ENCODE measurements around the gene EFCAB5. TPM values are rescaled to one million over a fixed set of nuclear protein-coding genes. Genes with fewer than 3 reads are reported as not detected.

The EFCAB5 gene
- total RNA-seq, 5 donors from 2014 or later (not counting 1 experiment from before 2014, with no cell fraction given): 0.63 to 1.2 (median 1.0) TPM

DNA sequence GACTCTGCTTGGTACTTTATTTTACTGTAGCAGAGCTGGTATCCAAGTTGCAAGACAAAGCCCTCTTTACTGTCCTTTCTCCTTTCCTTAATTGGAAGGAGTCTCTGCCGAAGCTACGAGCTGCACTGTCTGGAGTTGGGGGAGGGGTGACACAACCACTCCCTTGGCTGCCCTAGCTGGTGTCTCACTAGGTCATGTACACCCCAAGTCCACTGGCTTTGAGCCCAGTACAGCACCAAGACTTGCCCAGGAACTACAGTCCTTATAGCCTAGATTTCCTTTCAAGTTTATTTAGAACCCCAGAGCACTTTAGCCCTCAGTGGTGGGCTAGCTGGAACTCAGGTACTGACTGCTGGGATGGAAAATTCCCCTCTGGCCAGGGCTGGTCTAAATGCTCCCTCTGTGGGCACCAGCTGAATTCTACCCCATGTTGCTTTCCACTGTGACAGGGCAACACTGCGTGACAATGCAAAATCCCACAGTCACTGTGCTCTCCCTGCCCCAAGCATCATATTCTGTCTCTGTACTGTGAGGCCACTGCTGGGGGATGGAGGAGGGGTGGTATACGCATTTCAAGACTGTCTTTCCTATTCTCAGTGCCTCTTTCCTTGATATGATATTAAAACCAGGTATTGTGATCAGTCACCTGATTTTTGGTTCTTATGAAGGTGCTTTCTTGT lies 18.4 kb downstream of the EFCAB5 start:
- H3K4me3 ChIP-seq (ENCODE audit: control insufficient read depth in 1 of 2, extremely low read depth in 1 of 2, low read length in 1 of 2): no peak overlapping the region
- Mint-ChIP-seq H3K27ac (no peak overlapping the region), H3K27me3 (no peaks in the 10 kb centered on the region), H3K36me3 (peaks cover 3% of the 10 kb centered on the region), H3K9me3 (peaks cover 0 to 4% (median 2%) of the 10 kb centered on the region in 3 donors), H3K4me3 (no peak overlapping the region), H3K4me1 (no peaks in the 10 kb centered on the region)
- H3K36me3 ChIP-seq (ENCODE audit: control insufficient read depth in 2 of 2, extremely low read depth in 1 of 2, insufficient read depth in 1 of 2, low read length in 1 of 2): no peaks in the 10 kb centered on the region
- DNase-seq (no peak), ATAC-seq (replicated peaks in 1 of 4) (no peak)
- ChIA-PET POLR2A (no interaction called here), CTCF (no interaction called here)
- H3K27ac ChIP-seq (ENCODE audit: low read length): no peak overlapping the region
- no peaks in the 10 kb centered on the region for H3K27me3 ChIP-seq (replicated peaks in 1 of 2; ENCODE audit: control insufficient read depth in 2 of 2, extremely low read depth in 1 of 2, insufficient read depth in 2 of 2, low read length in 1 of 2)
- WGBS (ENCODE audit: insufficient coverage): no CpG with 5 or more reads among the region's 4 CpGs
- no peaks in the 10 kb centered on the region for H3K9me3 ChIP-seq
- H3K4me1 ChIP-seq (ENCODE audit: control insufficient read depth in 1 of 2, extremely low read depth in 1 of 2, insufficient read depth in 2 of 2, low read length in 2 of 2): no peaks in the 10 kb centered on the region

DNA sequence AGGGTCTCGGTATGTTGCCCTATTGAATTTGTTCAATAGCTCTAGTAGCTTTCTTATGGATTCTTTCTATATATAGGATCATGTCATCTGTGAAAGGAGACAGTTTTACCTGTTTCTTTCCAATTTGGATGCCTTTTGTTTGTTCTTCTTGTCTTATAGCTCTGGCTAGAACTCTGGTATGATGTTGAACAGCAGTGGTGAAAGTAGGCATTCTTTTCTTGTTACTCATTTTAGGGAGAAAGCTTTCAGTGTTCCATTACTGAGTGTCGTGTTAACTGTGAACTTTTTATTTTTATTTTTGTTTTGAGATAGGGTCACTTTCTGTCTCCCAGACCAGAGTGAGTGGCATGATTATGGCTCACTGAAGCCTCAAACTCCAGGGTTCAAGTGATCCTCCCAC lies 21.2 kb downstream of the EFCAB5 start:
- H3K9me3 Mint-ChIP-seq: peaks cover 0 to 4% (median 2%) of the 10 kb centered on the region in 3 donors

DNA sequence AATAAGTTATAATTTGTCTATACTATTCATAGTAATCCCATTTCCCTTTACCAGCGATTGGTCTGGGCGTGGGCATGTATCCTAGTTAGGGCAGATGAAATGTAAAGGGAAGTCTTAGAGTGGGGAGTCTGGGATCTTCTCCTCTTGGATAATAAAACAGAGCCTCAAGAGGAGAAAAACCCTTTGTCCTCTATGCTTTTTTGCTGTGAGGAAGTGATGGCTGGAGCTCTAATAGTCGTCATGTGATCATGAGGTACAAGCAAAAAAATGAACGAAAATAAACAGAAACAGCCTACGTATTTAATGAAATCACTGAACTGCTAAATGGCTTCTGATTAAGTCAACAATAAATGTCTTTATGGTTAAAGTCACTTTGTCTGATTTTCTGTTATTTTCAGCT lies 26.8 kb downstream of the EFCAB5 start:
- H3K4me1 ChIP-seq (ENCODE audit: control insufficient read depth in 1 of 2, extremely low read depth in 1 of 2, insufficient read depth in 2 of 2, low read length in 2 of 2): no peaks in the 10 kb centered on the region
- no peaks in the 10 kb centered on the region for H3K9me3 ChIP-seq
- H3K4me3 ChIP-seq (ENCODE audit: control insufficient read depth in 1 of 2, extremely low read depth in 1 of 2, low read length in 1 of 2): no peak overlapping the region
- ChIA-PET CTCF (no interaction called here), POLR2A (no interaction called here)
- H3K36me3 Mint-ChIP-seq: no peaks in the 10 kb centered on the region
- no peaks in the 10 kb centered on the region for H3K4me1 Mint-ChIP-seq
- H3K27ac ChIP-seq (ENCODE audit: low read length): no peak overlapping the region
- H3K4me3 Mint-ChIP-seq: no peak overlapping the region
- no peaks in the 10 kb centered on the region for H3K9me3 Mint-ChIP-seq
- DNase-seq (no peak), ATAC-seq (replicated peaks in 1 of 4) (no peak)
- no CpG with 5 or more reads among the region's 5 CpGs for WGBS (ENCODE audit: insufficient coverage)
- H3K27ac Mint-ChIP-seq: no peak overlapping the region
- H3K36me3 ChIP-seq (ENCODE audit: control insufficient read depth in 2 of 2, extremely low read depth in 1 of 2, insufficient read depth in 1 of 2, low read length in 1 of 2): no peaks in the 10 kb centered on the region
- H3K27me3 ChIP-seq (replicated peaks in 1 of 2; ENCODE audit: control insufficient read depth in 2 of 2, extremely low read depth in 1 of 2, insufficient read depth in 2 of 2, low read length in 1 of 2): peaks cover 0 to 11% of the 10 kb centered on the region in 2 experiments
- H3K27me3 Mint-ChIP-seq: no peaks in the 10 kb centered on the region

More for the DNA sequence above, 21.2 kb downstream of the EFCAB5 start:
- WGBS (ENCODE audit: insufficient coverage): no CpG with 5 or more reads among the region's 2 CpGs
- CTCF ChIA-PET: interaction anchor here in 1 of 2 donors (0.6 kb wide), 1 partner anchor 346 kb away, joined by 3 read pairs; no protein-coding TSS in a partner anchor
- Mint-ChIP-seq H3K4me3 (no peak overlapping the region), H3K36me3 (peaks cover 3% of the 10 kb centered on the region), H3K27ac (no peak overlapping the region), H3K27me3 (no peaks in the 10 kb centered on the region), H3K4me1 (no peaks in the 10 kb centered on the region)
- Histone ChIP-seq H3K4me3 (ENCODE audit: control insufficient read depth in 1 of 2, extremely low read depth in 1 of 2, low read length in 1 of 2) (no peak overlapping the region), H3K4me1 (ENCODE audit: control insufficient read depth in 1 of 2, extremely low read depth in 1 of 2, insufficient read depth in 2 of 2, low read length in 2 of 2) (no peaks in the 10 kb centered on the region), H3K27me3 (replicated peaks in 1 of 2; ENCODE audit: control insufficient read depth in 2 of 2, extremely low read depth in 1 of 2, insufficient read depth in 2 of 2, low read length in 1 of 2) (no peaks in the 10 kb centered on the region), H3K27ac (ENCODE audit: low read length) (no peak overlapping the region), H3K9me3 (no peaks in the 10 kb centered on the region), H3K36me3 (ENCODE audit: control insufficient read depth in 2 of 2, extremely low read depth in 1 of 2, insufficient read depth in 1 of 2, low read length in 1 of 2) (no peaks in the 10 kb centered on the region)
- ATAC-seq (replicated peaks in 1 of 4) (no peak), DNase-seq (no peak)
- POLR2A ChIA-PET: no interaction called here

DNA sequence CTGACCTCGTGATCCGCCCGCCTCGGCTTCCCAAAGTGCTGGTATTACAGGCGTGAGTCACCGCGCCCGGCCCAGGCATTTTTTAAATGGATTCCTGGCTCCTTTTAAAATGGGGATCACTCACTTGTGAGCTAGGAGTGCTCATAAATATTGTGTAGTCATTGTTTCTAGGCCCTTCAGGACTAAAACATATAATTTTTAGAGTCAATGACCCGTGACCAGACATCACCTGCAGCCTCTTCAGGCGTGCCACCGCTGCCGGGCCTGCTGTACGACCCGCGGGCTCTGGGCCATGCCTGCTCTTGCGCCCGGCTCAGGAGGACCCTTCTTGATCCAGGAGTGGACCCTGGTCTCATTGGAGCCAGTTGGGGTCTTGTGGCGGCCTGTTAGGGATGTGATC lies 30.8 kb downstream of the EFCAB5 start:
- WGBS (ENCODE audit: insufficient coverage): 93% methylated on average over 14 of the region's 18 CpGs
- Histone ChIP-seq H3K36me3 (ENCODE audit: control insufficient read depth in 2 of 2, extremely low read depth in 1 of 2, insufficient read depth in 1 of 2, low read length in 1 of 2) (no peaks in the 10 kb centered on the region), H3K27ac (ENCODE audit: low read length) (no peak overlapping the region), H3K4me3 (ENCODE audit: control insufficient read depth in 1 of 2, extremely low read depth in 1 of 2, low read length in 1 of 2) (no peak overlapping the region), H3K27me3 (replicated peaks in 1 of 2; ENCODE audit: control insufficient read depth in 2 of 2, extremely low read depth in 1 of 2, insufficient read depth in 2 of 2, low read length in 1 of 2) (peaks cover 0 to 11% of the 10 kb centered on the region in 2 experiments), H3K4me1 (ENCODE audit: control insufficient read depth in 1 of 2, extremely low read depth in 1 of 2, insufficient read depth in 2 of 2, low read length in 2 of 2) (no peaks in the 10 kb centered on the region), H3K9me3 (no peaks in the 10 kb centered on the region)
- ATAC-seq (replicated peaks in 1 of 4) (no peak), DNase-seq (no peak)
- no peaks in the 10 kb centered on the region for H3K27me3 Mint-ChIP-seq
- no peak overlapping the region for H3K4me3 Mint-ChIP-seq
- H3K9me3 Mint-ChIP-seq: no peaks in the 10 kb centered on the region
- no peaks in the 10 kb centered on the region for H3K36me3 Mint-ChIP-seq
- POLR2A ChIA-PET: no interaction called here
- H3K27ac Mint-ChIP-seq: no peak overlapping the region
- CTCF ChIA-PET: no interaction called here
- H3K4me1 Mint-ChIP-seq: no peaks in the 10 kb centered on the region

DNA sequence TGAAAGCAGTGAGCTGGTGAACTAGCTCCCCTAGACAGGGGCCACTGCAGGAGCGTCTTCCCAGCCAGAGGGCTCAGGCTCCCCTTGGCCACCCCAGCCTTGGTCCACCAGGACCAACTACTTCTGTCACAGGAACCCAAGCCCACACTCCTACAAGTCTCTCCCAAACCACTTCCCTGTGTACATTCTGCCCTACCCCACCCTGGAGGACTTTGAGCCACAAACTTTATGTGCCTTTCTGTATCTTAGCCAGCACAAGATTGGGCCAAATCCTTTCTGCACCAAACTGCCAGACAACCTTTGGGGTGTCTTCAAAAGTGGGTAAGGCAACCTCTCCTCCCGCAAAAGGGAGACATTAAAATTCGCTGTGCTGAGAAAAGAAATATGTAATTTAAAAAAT lies 31.6 kb downstream of the EFCAB5 start:
- POLR2A ChIA-PET: no interaction called here
- H3K4me1 Mint-ChIP-seq: no peaks in the 10 kb centered on the region
- H3K4me3 Mint-ChIP-seq: no peak overlapping the region
- H3K27ac Mint-ChIP-seq: no peak overlapping the region
- DNase-seq (no peak), ATAC-seq (replicated peaks in 1 of 4) (no peak)
- no peaks in the 10 kb centered on the region for H3K9me3 ChIP-seq
- H3K36me3 ChIP-seq (ENCODE audit: control insufficient read depth in 2 of 2, extremely low read depth in 1 of 2, insufficient read depth in 1 of 2, low read length in 1 of 2): no peaks in the 10 kb centered on the region
- no peaks in the 10 kb centered on the region for H3K4me1 ChIP-seq (ENCODE audit: control insufficient read depth in 1 of 2, extremely low read depth in 1 of 2, insufficient read depth in 2 of 2, low read length in 2 of 2)
- no peaks in the 10 kb centered on the region for H3K27me3 Mint-ChIP-seq
- no peaks in the 10 kb centered on the region for H3K36me3 Mint-ChIP-seq
- CTCF ChIA-PET: no interaction called here
- no peak overlapping the region for H3K27ac ChIP-seq (ENCODE audit: low read length)
- H3K4me3 ChIP-seq (ENCODE audit: control insufficient read depth in 1 of 2, extremely low read depth in 1 of 2, low read length in 1 of 2): no peak overlapping the region
- no CpG with 5 or more reads among the region's 3 CpGs for whole genome bisulfite sequencing (ENCODE audit: insufficient coverage)
- no peaks in the 10 kb centered on the region for H3K9me3 Mint-ChIP-seq
- peaks cover 0 to 11% of the 10 kb centered on the region in 2 experiments for H3K27me3 ChIP-seq (replicated peaks in 1 of 2; ENCODE audit: control insufficient read depth in 2 of 2, extremely low read depth in 1 of 2, insufficient read depth in 2 of 2, low read length in 1 of 2)

DNA sequence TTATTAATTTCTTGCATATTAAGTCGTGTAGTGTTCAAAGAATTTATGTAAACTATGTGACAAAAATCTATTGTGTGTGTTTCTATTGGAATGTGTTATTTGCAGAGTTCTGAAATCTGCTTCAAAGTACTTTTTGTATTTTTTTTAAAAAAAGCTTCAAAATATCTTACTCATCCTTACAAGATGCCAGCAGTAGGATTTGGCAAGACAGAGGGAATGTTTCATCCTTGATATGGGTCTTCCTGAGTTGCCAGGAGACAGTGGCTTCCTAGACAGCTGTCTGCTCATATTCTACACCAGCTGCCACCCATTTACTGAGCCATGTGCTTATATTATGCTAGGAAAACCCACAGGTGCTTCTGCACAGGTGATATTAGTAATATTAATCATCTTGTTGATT lies 36.4 kb downstream of the EFCAB5 start:
- H3K9me3 ChIP-seq: no peaks in the 10 kb centered on the region
- H3K4me3 ChIP-seq (ENCODE audit: control insufficient read depth in 1 of 2, extremely low read depth in 1 of 2, low read length in 1 of 2): no peak overlapping the region
- H3K4me1 Mint-ChIP-seq: no peaks in the 10 kb centered on the region
- POLR2A ChIA-PET: no interaction called here
- H3K36me3 Mint-ChIP-seq: no peaks in the 10 kb centered on the region
- CTCF ChIA-PET: no interaction called here
- ATAC-seq (replicated peaks in 1 of 4) (no peak), DNase-seq (no peak)
- no peaks in the 10 kb centered on the region for H3K4me1 ChIP-seq (ENCODE audit: control insufficient read depth in 1 of 2, extremely low read depth in 1 of 2, insufficient read depth in 2 of 2, low read length in 2 of 2)
- no peaks in the 10 kb centered on the region for H3K27me3 Mint-ChIP-seq
- no peak overlapping the region for H3K27ac Mint-ChIP-seq
- no peak overlapping the region for H3K4me3 Mint-ChIP-seq
- no peak overlapping the region for H3K27ac ChIP-seq (ENCODE audit: low read length)
- peaks cover 0 to 2% of the 10 kb centered on the region in 2 experiments for H3K27me3 ChIP-seq (replicated peaks in 1 of 2; ENCODE audit: control insufficient read depth in 2 of 2, extremely low read depth in 1 of 2, insufficient read depth in 2 of 2, low read length in 1 of 2)
- 100% methylated on average over 1 of the region's 1 CpG for WGBS (ENCODE audit: insufficient coverage)
- H3K9me3 Mint-ChIP-seq: no peaks in the 10 kb centered on the region
- H3K36me3 ChIP-seq (ENCODE audit: control insufficient read depth in 2 of 2, extremely low read depth in 1 of 2, insufficient read depth in 1 of 2, low read length in 1 of 2): no peaks in the 10 kb centered on the region
